ENCODE data around the gene PCDHB7.
"Not testable (repeated sequence)": the region's sequence is repeated elsewhere in the genome, so short reads cannot be mapped to it uniquely, and the experiment has no call there.

GRCh38 chr5:141210849-141211248, 38.4 kb downstream of the PCDHB7 start:
- TF ChIP-seq CEBPB (IDR thresholded peaks at IDR 0.05; ENCODE audit: low read depth); CTCF (IDR thresholded peaks at IDR 0.05 in 2 of 3, conservative IDR thresholded peaks at IDR 0.05 in 1 of 3; ENCODE audit: borderline replicate concordance in 1 of 3, insufficient read depth in 1 of 3, low read depth in 2 of 3, low read length in 2 of 3); POLR2AphosphoS5 (IDR thresholded peaks at IDR 0.05; ENCODE audit: low read depth, low read length); POLR2A (IDR thresholded peaks at IDR 0.05; ENCODE audit: borderline replicate concordance, extremely low read depth, insufficient read depth, insufficient read length); ZFX (IDR thresholded peaks at IDR 0.05); EZH2 (IDR thresholded peaks at IDR 0.05); REST (IDR thresholded peaks at IDR 0.05; ENCODE audit: low read depth); JUND (IDR thresholded peaks at IDR 0.05); ZBTB33 (IDR thresholded peaks at IDR 0.05; ENCODE audit: extremely low read depth, insufficient replicate concordance, low read length): not testable (repeated sequence)
